H1 (cell line): ENCODE measurements around the gene SETX. TPM values are rescaled to one million over a fixed set of nuclear protein-coding genes. Genes with fewer than 3 reads are reported as not detected.

Experiments used
- CTCF ChIA-PET: fragments of 300-600 bp; sonication (Branson Sonifier 250); formaldehyde crosslinking; loops from one replicate; lab custom pipeline; 2021; ENCODE audit not compliant: partially characterized antibody; lab: Charles Lee
- POLR2A ChIA-PET: fragments of 300-600 bp; sonication (Branson Sonifier 250); formaldehyde crosslinking; loops from one replicate; lab custom pipeline; 2021; ENCODE audit warnings: inconsistent platforms; ENCODE audit not compliant: partially characterized antibody; lab: Charles Lee
- DNase-seq, 2 experiments: peaks; one replicate each; pipeline versions ENCODE4 v3.0.0 to v3.0.0-alpha.2; 2010 to 2022; ENCODE audit warnings: low spot score in 2 of 2, low read depth in 1 of 2, mixed read lengths in 1 of 2
- FAIRE-seq: peaks from 2 replicates; lab custom pipeline; 2011; peaks lifted over from hg19 to GRCh38; lab: Jason Lieb, UNC
- H2AFZ ChIP-seq: 2 replicates; pipeline ENCODE4 v1.8.1; 2012; ENCODE audit warnings: low read length, inconsistent platforms
- H2AK5ac ChIP-seq: 2 replicates; pipeline ENCODE4 v1.6.1; 2013; ENCODE audit warnings: low read depth, low read length
- H2BK120ac ChIP-seq: replicated peaks from 2 replicates; pipeline ENCODE3; 2013; ENCODE audit warnings: low read depth, low read length, inconsistent platforms
- H2BK12ac ChIP-seq: 2 replicates; pipeline ENCODE4 v1.6.1; 2013; ENCODE audit warnings: low read depth, low read length
- H2BK15ac ChIP-seq: 2 replicates; pipeline ENCODE4 v1.6.1; 2013; ENCODE audit warnings: low read length
- H2BK20ac ChIP-seq: 2 replicates; pipeline ENCODE4 v1.6.1; 2013; ENCODE audit warnings: low read length
- H2BK5ac ChIP-seq: 2 replicates; pipeline ENCODE4 v1.6.1; 2013; ENCODE audit warnings: low read depth, low read length
- H3K14ac ChIP-seq: 2 replicates; pipeline ENCODE4 v1.6.1; 2013; ENCODE audit warnings: inconsistent platforms; ENCODE audit not compliant: insufficient read length
- H3K18ac ChIP-seq: 2 replicates; pipeline ENCODE4 v1.6.1; 2013; ENCODE audit warnings: low read length; ENCODE audit errors: extremely low read depth
- H3K23ac ChIP-seq: 2 replicates; pipeline ENCODE4 v1.6.1; 2013; ENCODE audit warnings: inconsistent platforms; ENCODE audit not compliant: insufficient read length
- H3K23me2 ChIP-seq: 2 replicates; pipeline ENCODE4 v1.6.1; 2013; ENCODE audit warnings: low read depth, low read length
- H3K27ac ChIP-seq: 2 replicates; pipeline ENCODE4 v1.6.1; 2011; ENCODE audit warnings: low read depth, low read length, inconsistent platforms
- H3K27me3 ChIP-seq, 4 experiments: replicated peaks in 1 of 4; 1 replicate in 1 of 4; 2 replicates in 3 of 4; pipeline versions ENCODE4 v1.6.1 to v1.8.1; 2011 to 2013; ENCODE audit warnings: low read length in 3 of 4, mild to moderate bottlenecking in 3 of 4, inconsistent platforms in 2 of 4, mixed read lengths in 2 of 4, moderate library complexity in 1 of 4; ENCODE audit not compliant: control insufficient read depth in 3 of 4, insufficient read depth in 3 of 4; ENCODE audit errors: extremely low read depth in 1 of 4
- H3K36me3 ChIP-seq, 4 experiments: 2 replicates each; pipeline versions ENCODE4 v1.6.1 to v1.8.1; 2011 to 2013; ENCODE audit warnings: mild to moderate bottlenecking in 4 of 4, low read length in 3 of 4, moderate library complexity in 2 of 4, control low read depth in 1 of 4, inconsistent platforms in 1 of 4; ENCODE audit not compliant: insufficient read depth in 4 of 4, control insufficient read depth in 2 of 4
- H3K4ac ChIP-seq: replicated peaks from 2 replicates; pipeline ENCODE3; 2013; ENCODE audit warnings: low read length, low read depth, mixed read lengths, inconsistent platforms; ENCODE audit not compliant: insufficient read length
- H3K4me1 ChIP-seq, 4 experiments: replicated peaks in 1 of 4; 1 replicate in 1 of 4; 2 replicates in 3 of 4; pipeline versions ENCODE4 v1.6.1 to v1.8.1; 2011 to 2013; ENCODE audit warnings: low read length in 3 of 4, inconsistent platforms in 2 of 4, mixed read lengths in 1 of 4; ENCODE audit not compliant: insufficient read depth in 4 of 4, control insufficient read depth in 3 of 4
- H3K4me2 ChIP-seq, 2 experiments: 2 replicates each; pipeline versions ENCODE4 v1.6.1 to v1.8.1; 2011 to 2013; ENCODE audit warnings: low read depth in 2 of 2, low read length in 2 of 2, control low read depth in 1 of 2, inconsistent platforms in 1 of 2, mild to moderate bottlenecking in 1 of 2; ENCODE audit not compliant: insufficient read depth in 1 of 2
- H3K4me3 ChIP-seq, 4 experiments: fragments of 200-600, 300-600 bp in 1 of 4; sonication (generic), shearing (Covaris generic), sonication (Bioruptor Twin) in 1 of 4; 2 replicates each; pipeline versions ENCODE4 v1.5.1 to v1.8.1; 2011 to 2016; ENCODE audit warnings: low read length in 4 of 4, low read depth in 3 of 4, control low read depth in 2 of 4, inconsistent platforms in 2 of 4, mild to moderate bottlenecking in 2 of 4, mixed read lengths in 1 of 4, moderate library complexity in 1 of 4; ENCODE audit not compliant: insufficient read depth in 2 of 4; ENCODE audit errors: extremely low read depth in 1 of 4
- H3K56ac ChIP-seq: replicated peaks from 2 replicates; pipeline ENCODE3; 2013; ENCODE audit warnings: low read depth, mild to moderate bottlenecking, mixed read lengths, low read length, inconsistent platforms; ENCODE audit not compliant: insufficient read length
- H3K79me1 ChIP-seq: 2 replicates; pipeline ENCODE4 v1.6.1; 2013; ENCODE audit warnings: low read depth, low read length, control low read depth
- H3K79me2 ChIP-seq, 2 experiments: 2 replicates each; pipeline versions ENCODE4 v1.6.1 to v1.8.1; 2012 to 2013; ENCODE audit warnings: low read length in 2 of 2, mild to moderate bottlenecking in 2 of 2, inconsistent platforms in 1 of 2; ENCODE audit not compliant: insufficient read depth in 2 of 2, control insufficient read depth in 1 of 2
- H3K9ac ChIP-seq, 4 experiments: replicated peaks in 1 of 4; 1 replicate in 1 of 4; 2 replicates in 3 of 4; pipeline versions ENCODE4 v1.6.1 to v1.8.1; 2011 to 2013; ENCODE audit warnings: low read depth in 3 of 4, low read length in 3 of 4, control low read depth in 2 of 4, mild to moderate bottlenecking in 2 of 4, moderate library complexity in 2 of 4, inconsistent platforms in 1 of 4; ENCODE audit errors: extremely low read depth in 1 of 4
- H3K9me3 ChIP-seq, 2 experiments: 2 replicates each; pipeline versions ENCODE4 v1.6.1 to v1.8.1; 2012 to 2013; ENCODE audit warnings: mild to moderate bottlenecking in 2 of 2, moderate library complexity in 2 of 2, control low read depth in 1 of 2, inconsistent platforms in 1 of 2, low read depth in 1 of 2, low read length in 1 of 2, mixed read lengths in 1 of 2; ENCODE audit not compliant: insufficient read depth in 2 of 2
- H4K20me1 ChIP-seq, 2 experiments: replicated peaks in 1 of 2; 2 replicates each; pipeline versions ENCODE3 to v1.8.1; 2011 to 2013; ENCODE audit warnings: inconsistent platforms in 2 of 2, low read length in 2 of 2, mild to moderate bottlenecking in 1 of 2; ENCODE audit not compliant: insufficient read depth in 2 of 2, control insufficient read depth in 1 of 2
- H4K5ac ChIP-seq: 2 replicates; pipeline ENCODE4 v1.6.1; 2013; ENCODE audit warnings: low read length, low read depth, mixed read lengths, inconsistent platforms; ENCODE audit not compliant: insufficient read length
- H4K8ac ChIP-seq: 2 replicates; pipeline ENCODE4 v1.8.0; 2013; ENCODE audit warnings: mild to moderate bottlenecking, moderate library complexity, low read length, inconsistent platforms; ENCODE audit not compliant: insufficient read depth; ENCODE audit errors: extremely low read depth
- H4K91ac ChIP-seq: replicated peaks from 2 replicates; pipeline ENCODE3; 2013; ENCODE audit warnings: low read length, mixed read lengths, inconsistent platforms; ENCODE audit not compliant: insufficient read length
- BCL11A ChIP-seq, 2 experiments: IDR thresholded peaks; one replicate each; pipeline ENCODE4 v1.6.1; 2011; ENCODE audit warnings: low read depth in 2 of 2, low read length in 2 of 2, mild to moderate bottlenecking in 2 of 2
- CBX8 ChIP-seq: fragments of 300-800, 300-1000 bp; sonication (generic); IDR thresholded peaks from 2 replicates; pipeline ENCODE4 v1.7.1; 2016; ENCODE audit warnings: low read depth, low read length, borderline replicate concordance
- CHD1 ChIP-seq: IDR thresholded peaks from 2 replicates; pipeline ENCODE4 v1.6.1; 2012; ENCODE audit warnings: low read depth, low read length, improper control_type of control experiment
- CTBP2 ChIP-seq: IDR thresholded peaks from 2 replicates; pipeline ENCODE4 v1.7.0; 2011; ENCODE audit warnings: borderline replicate concordance, mild to moderate bottlenecking, moderate library complexity, mixed read lengths, low read length; ENCODE audit not compliant: insufficient read depth, insufficient read length
- GTF2F1 ChIP-seq: IDR thresholded peaks from 2 replicates; pipeline ENCODE4 v1.6.1; 2012; ENCODE audit warnings: low read depth, low read length, improper control_type of control experiment, borderline replicate concordance
- JUND ChIP-seq: IDR thresholded peaks from 2 replicates; pipeline ENCODE4 v1.6.1; 2011; ENCODE audit warnings: mild to moderate bottlenecking, improper control_type of control experiment, low read length
- KDM4A ChIP-seq: IDR thresholded peaks from one replicate; pipeline ENCODE4 v1.7.1; 2012; ENCODE audit warnings: low read depth, mild to moderate bottlenecking, moderate library complexity, low read length, inconsistent platforms; ENCODE audit not compliant: severe bottlenecking
- NRF1 ChIP-seq: IDR thresholded peaks from 2 replicates; pipeline ENCODE4 v1.6.1; 2011; ENCODE audit warnings: mild to moderate bottlenecking, low read depth, low read length, improper control_type of control experiment
- POLR2AphosphoS5 ChIP-seq: IDR thresholded peaks from 2 replicates; pipeline ENCODE4 v1.6.1; 2011; ENCODE audit warnings: low read depth, low read length
- RAD21 ChIP-seq, 2 experiments: IDR thresholded peaks in 1 of 2; conservative IDR thresholded peaks in 1 of 2; 2 replicates each; pipeline ENCODE4 v1.6.1; 2011; ENCODE audit warnings: low read depth in 2 of 2, low read length in 2 of 2, improper control_type of control experiment in 1 of 2, inconsistent platforms in 1 of 2, mild to moderate bottlenecking in 1 of 2, moderate library complexity in 1 of 2
- TAF1 ChIP-seq: IDR thresholded peaks from 2 replicates; pipeline ENCODE4 v1.6.1; 2011; ENCODE audit warnings: mild to moderate bottlenecking, low read depth, low read length
- TAF7 ChIP-seq: optimal IDR thresholded peaks from 2 replicates; pipeline ENCODE3; 2011; ENCODE audit warnings: low read depth, mild to moderate bottlenecking, inconsistent platforms, low read length, moderate library complexity, borderline replicate concordance
- TCF12 ChIP-seq: IDR thresholded peaks from 2 replicates; pipeline ENCODE4 v1.6.1; 2011; ENCODE audit warnings: low read depth, mild to moderate bottlenecking, low read length
- WGBS, 2 experiments: shearing (Covaris generic) in 1 of 2; methylation state at CpG; one replicate each; pipeline versions ENCODE4 v1.1.6 to v1.1.7; 2013 to 2015; ENCODE audit warnings: low lambda C conversion rate in 2 of 2, mixed read lengths in 2 of 2, inconsistent platforms in 1 of 2, low coverage in 1 of 2, missing lambda C conversion rate in 1 of 2; ENCODE audit not compliant: insufficient replicate concordance in 2 of 2, insufficient coverage in 1 of 2, insufficient read length in 1 of 2; ENCODE audit errors: extremely low coverage in 1 of 2, missing lambda C conversion rate in 1 of 2; 5-methylcytosine and 5-hydroxymethylcytosine counted together
- polyA plus RNA-seq, 7 experiments: library from polyadenylated mRNA; depleted of rRNA in 3 of 7; stranded (reverse) in 5 of 7; unstranded in 2 of 7; fragments of >200 nt in 5 of 7; fragments of 200-250 nt in 2 of 7; gene quantifications; 1 replicate in 5 of 7; 2 replicates in 1 of 7; 4 replicates in 1 of 7; pipeline versions ENCODE4 v1.2.1 to v1.2.3, GENCODE V29; 2011 to 2013; ENCODE audit warnings: missing spikeins in 2 of 7, mixed read lengths in 2 of 7
- total RNA-seq: library from RNA; stranded (reverse); fragmentation: NEBNext Ultra II Directional; extraction: Animal tissue kit (Norgen Biotek cat#: 25700); gene quantifications from 2 replicates; pipeline ENCODE4 v1.2.1, GENCODE V29; 2021

Gene SETX
- total and polyA plus RNA-seq, 2 of the 8 experiments (the other 6 are each of a cell fraction or from before 2014, with no cell fraction given) = 15.1 to 37.9 TPM

DNA sequence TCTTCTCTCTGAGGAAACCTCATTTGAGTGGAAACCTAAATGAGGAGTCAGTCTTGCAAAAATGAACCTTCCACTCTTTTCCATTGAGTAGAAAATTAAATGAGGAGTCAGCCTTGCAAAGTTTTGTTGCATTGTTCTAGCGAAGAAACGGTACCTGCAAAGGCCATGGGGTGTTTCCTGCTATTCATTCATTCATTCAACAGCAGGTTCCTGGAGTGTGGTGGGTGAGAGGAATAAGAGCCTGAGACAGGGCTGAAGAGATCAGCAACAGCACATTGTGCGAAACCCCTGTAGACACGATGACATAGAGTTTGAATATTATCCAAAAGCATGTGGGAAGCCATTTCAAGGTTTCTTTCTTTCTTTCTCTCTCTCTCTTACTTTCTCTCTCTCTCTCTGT, 14.6 kb upstream of the SETX start:
- Histone ChIP-seq H3K4ac (no peak overlapping the region), H4K5ac (no peak overlapping the region)
- TF ChIP-seq TAF1 = no peak
- TF ChIP-seq RAD21 (IDR thresholded peaks at IDR 0.05 in 1 of 2, conservative IDR thresholded peaks at IDR 0.05 in 1 of 2; ENCODE audit: low read depth in 2 of 2, low read length in 2 of 2) = no peak
- TF ChIP-seq GTF2F1 = no peak
- TF ChIP-seq TAF7 = no peak
- TF ChIP-seq KDM4A = no peak
- no peak for TF ChIP-seq CTBP2
- no peak for TF ChIP-seq JUND
- TF ChIP-seq POLR2AphosphoS5 = no peak
- no peak for TF ChIP-seq CBX8
- no peak for TF ChIP-seq TCF12
- TF ChIP-seq BCL11A (IDR thresholded peaks at IDR 0.05; ENCODE audit: low read depth in 2 of 2, low read length in 2 of 2) = no peak
- no peak for TF ChIP-seq NRF1
- TF ChIP-seq CHD1 = no peak
- TF ChIP-seq, all 59 proteins: peak for 0
- H4K91ac ChIP-seq = no peak overlapping the region
- H2BK5ac ChIP-seq = no peak overlapping the region
- no peak for DNase-seq
- no peak overlapping the region for H3K14ac ChIP-seq
- no peak overlapping the region for H2BK15ac ChIP-seq
- no peaks in the 10 kb centered on the region for H3K79me2 ChIP-seq
- no peak overlapping the region for H2AFZ ChIP-seq
- H3K36me3 ChIP-seq = no peaks in the 10 kb centered on the region
- FAIRE-seq = no peak
- no peak overlapping the region for H3K56ac ChIP-seq
- no peak overlapping the region for H2BK12ac ChIP-seq
- no peak overlapping the region for H2BK20ac ChIP-seq
- H3K4me1 ChIP-seq = no peaks in the 10 kb centered on the region
- H3K27me3 ChIP-seq = no peaks in the 10 kb centered on the region
- H3K4me2 ChIP-seq = no peak overlapping the region
- no peak overlapping the region for H3K23ac ChIP-seq
- H3K9ac ChIP-seq = no peak overlapping the region
- no peak overlapping the region for H4K8ac ChIP-seq
- H3K4me3 ChIP-seq = no peak overlapping the region
- no peaks in the 10 kb centered on the region for H3K79me1 ChIP-seq
- POLR2A ChIA-PET = no interaction called here
- no peak overlapping the region for H2AK5ac ChIP-seq
- H2BK120ac ChIP-seq = no peak overlapping the region
- WGBS, 2 experiments = 97% methylated on average over 4 of the region's 4 CpGs; no CpG with 5 or more reads in 1 of the 2 experiments
- H3K9me3 ChIP-seq = no peaks in the 10 kb centered on the region
- no peaks in the 10 kb centered on the region for H3K23me2 ChIP-seq
- H3K27ac ChIP-seq = no peak overlapping the region
- CTCF ChIA-PET = no interaction called here
- H3K18ac ChIP-seq = no peak overlapping the region
- no peaks in the 10 kb centered on the region for H4K20me1 ChIP-seq
